Measurements from ENCODE around the gene TWF2. TPM values are rescaled to one million over a fixed set of nuclear protein-coding genes. Genes with fewer than 3 reads are reported as not detected.

Gene TWF2
- total RNA-seq, 1 experiment from 2014 or later, result 44.8 TPM

DNA sequence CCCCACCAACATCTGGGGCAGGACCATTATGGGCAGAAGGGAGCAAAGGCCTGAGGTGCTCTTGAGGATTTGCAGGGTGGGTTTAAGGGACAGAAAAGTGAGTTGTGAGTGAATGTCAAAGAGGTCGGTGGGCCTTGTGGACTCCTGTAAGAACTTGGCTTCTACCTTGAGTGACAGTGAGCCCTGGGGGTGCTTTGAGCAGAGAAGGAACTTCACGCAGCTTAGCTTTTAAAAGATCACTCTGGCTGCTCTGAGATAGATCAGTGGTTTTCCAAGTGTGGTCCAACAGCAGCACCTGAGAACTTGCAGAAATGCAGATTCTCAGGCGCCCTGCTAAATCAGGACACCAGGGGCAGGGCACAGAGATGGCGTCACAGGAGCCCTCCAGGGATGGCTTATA is 56.3 kb downstream of the TWF2 start:
- no peak overlapping the region for H2AK5ac ChIP-seq (ENCODE audit: insufficient read length, low read length)
- no peaks in the 10 kb centered on the region for H3K79me2 ChIP-seq (ENCODE audit: insufficient read depth, low read length)
- DNase-seq, result no peak
- no peaks in the 10 kb centered on the region for H3K27me3 ChIP-seq (ENCODE audit: insufficient read depth, low read length)
- no peaks in the 10 kb centered on the region for H3K23me2 ChIP-seq (ENCODE audit: insufficient read length, low read depth, low read length, poor library complexity, severe bottlenecking)
- no peak overlapping the region for H3K56ac ChIP-seq (ENCODE audit: insufficient read length, low read depth, low read length)
- H3K4me1 Mint-ChIP-seq, result peaks cover 8 to 14% of the 10 kb centered on the region in 2 experiments
- no peak overlapping the region for H3K27ac Mint-ChIP-seq
- no peak overlapping the region for H2BK20ac ChIP-seq (ENCODE audit: low read depth, low read length, poor library complexity, severe bottlenecking)
- peaks cover 10% of the 10 kb centered on the region; the same call in 1 of the 2 replicates for H3K27me3 Mint-ChIP-seq (ENCODE audit: low read depth)
- no peak overlapping the region for H4K8ac ChIP-seq (replicated peaks; ENCODE audit: insufficient read length, low read depth, low read length)
- no peaks in the 10 kb centered on the region for H4K20me1 ChIP-seq (ENCODE audit: control insufficient read depth, insufficient read depth, insufficient read length)
- H3K36me3 Mint-ChIP-seq (ENCODE audit: insufficient read depth in 1 of 3, low read depth in 3 of 3), result no peaks in the 10 kb centered on the region
- no peak overlapping the region for H2BK120ac ChIP-seq (ENCODE audit: low read depth, low read length, poor library complexity, severe bottlenecking)
- H4K5ac ChIP-seq (ENCODE audit: insufficient read length, low read depth, low read length), result no peak overlapping the region
- no peak overlapping the region for H3K23ac ChIP-seq (ENCODE audit: insufficient read length, low read depth, low read length)
- H3K4me1 ChIP-seq (ENCODE audit: insufficient read depth, low read length), result no peaks in the 10 kb centered on the region
- H3K4ac ChIP-seq (ENCODE audit: low read depth, low read length), result no peak overlapping the region
- TF ChIP-seq CTCF (conservative IDR thresholded peaks at IDR 0.05), result no peak
- no peaks in the 10 kb centered on the region for H3K9me3 ChIP-seq (ENCODE audit: control insufficient read depth, low read depth, low read length)
- no peak overlapping the region for H2BK15ac ChIP-seq (ENCODE audit: low read depth, low read length)
- H4K91ac ChIP-seq (ENCODE audit: insufficient read length, low read depth, low read length), result no peak overlapping the region
- H3T11ph ChIP-seq (ENCODE audit: low read length), result no peak overlapping the region
- H2BK5ac ChIP-seq (ENCODE audit: insufficient read length, low read length), result no peak overlapping the region
- no peak overlapping the region for H3K27ac ChIP-seq (ENCODE audit: insufficient read length, low read depth, low read length)
- H3K4me2 ChIP-seq (ENCODE audit: insufficient read depth, insufficient read length, low read length), result no peak overlapping the region
- no peaks in the 10 kb centered on the region for H3K79me1 ChIP-seq (ENCODE audit: insufficient read depth, low read depth, low read length, poor library complexity, severe bottlenecking)
- no peak overlapping the region for H3K18ac ChIP-seq (ENCODE audit: insufficient read length, low read depth, low read length)
- no peak overlapping the region for H3K4me3 Mint-ChIP-seq
- H2AFZ ChIP-seq (ENCODE audit: low read length), result no peak overlapping the region
- H2BK12ac ChIP-seq (ENCODE audit: insufficient read length, low read depth, low read length), result no peak overlapping the region
- H3K9me3 Mint-ChIP-seq, result no peaks in the 10 kb centered on the region
- H3K9ac ChIP-seq (ENCODE audit: extremely low read depth, insufficient read length, low read length), result no peak overlapping the region
- no CpG with 5 or more reads among the region's 4 CpGs for WGBS (ENCODE audit: extremely low coverage, insufficient read length, low lambda C conversion rate)
- no peak overlapping the region for H3K14ac ChIP-seq (ENCODE audit: insufficient read depth, low read length)
